HepG2 (cell line): Measurements from ENCODE around the gene FXYD1. TPM values are rescaled to one million over a fixed set of nuclear protein-coding genes. Genes with fewer than 3 reads are reported as not detected.

Experiments
- E2F5 ChIP-seq: sonication (generic); formaldehyde crosslinking; conservative IDR thresholded peaks from 2 replicates; pipeline ENCODE4 v1.4.0; 2020; ENCODE audit warnings: missing genetic modification reagents
- FOXO1 ChIP-seq: sonication (generic); formaldehyde crosslinking; IDR thresholded peaks from 2 replicates; pipeline ENCODE4 v1.4.0; 2020; ENCODE audit warnings: missing genetic modification reagents
- HOXA3 ChIP-seq: sonication (generic); formaldehyde crosslinking; IDR thresholded peaks from 2 replicates; pipeline ENCODE4 v1.5.0; 2020; ENCODE audit warnings: missing genetic modification reagents
- IKZF5 ChIP-seq: IDR thresholded peaks from 2 replicates; pipeline ENCODE4 v1.6.1; 2018; ENCODE audit warnings: missing genetic modification reagents, mild to moderate bottlenecking, missing compliant biosample characterization
- KAT2B ChIP-seq: fragments of 150-350 bp; IDR thresholded peaks from 2 replicates; pipeline ENCODE4 v1.6.1; 2014; ENCODE audit warnings: low read depth, low read length, borderline replicate concordance
- KDM1A ChIP-seq: IDR thresholded peaks from 2 replicates; pipeline ENCODE4 v1.6.1; 2016; ENCODE audit warnings: missing compliant biosample characterization
- KIAA2018 ChIP-seq: sonication (generic); formaldehyde crosslinking; IDR thresholded peaks from 2 replicates; pipeline ENCODE4 v1.5.0; 2020; ENCODE audit warnings: mild to moderate bottlenecking, missing genetic modification reagents, borderline replicate concordance
- KLF12 ChIP-seq: sonication (generic); formaldehyde crosslinking; IDR thresholded peaks from 2 replicates; pipeline ENCODE4 v1.4.0; 2020; ENCODE audit warnings: missing genetic modification reagents, borderline replicate concordance
- KLF15 ChIP-seq: sonication (generic); formaldehyde crosslinking; IDR thresholded peaks from 2 replicates; pipeline ENCODE4 v1.8.1; 2023; ENCODE audit warnings: borderline replicate concordance, mild to moderate bottlenecking, inconsistent platforms, missing genetic modification reagents, mixed read lengths
- NCOA1 ChIP-seq: sonication (generic); formaldehyde crosslinking; IDR thresholded peaks from 2 replicates; pipeline ENCODE4 v1.9.0; 2021; ENCODE audit warnings: missing genetic modification reagents
- PAWR ChIP-seq: sonication (generic); formaldehyde crosslinking; IDR thresholded peaks from 2 replicates; pipeline ENCODE4 v1.4.0; 2020; ENCODE audit warnings: missing genetic modification reagents, mild to moderate bottlenecking, borderline replicate concordance
- SALL1 ChIP-seq: sonication (generic); formaldehyde crosslinking; IDR thresholded peaks from 2 replicates; pipeline ENCODE4 v1.8.0; 2022; ENCODE audit warnings: mild to moderate bottlenecking, missing genetic modification reagents
- SRSF4 ChIP-seq: fragments of 200-400 bp; formaldehyde crosslinking; IDR thresholded peaks from one replicate; pipeline ENCODE4 v1.6.1; 2018; ENCODE audit warnings: mild to moderate bottlenecking, low read depth, low read length, moderate library complexity; ENCODE audit not compliant: poor library complexity, severe bottlenecking
- ZBTB39 ChIP-seq: sonication (generic); formaldehyde crosslinking; IDR thresholded peaks from 2 replicates; pipeline ENCODE4 v1.5.0; 2020; ENCODE audit warnings: missing genetic modification reagents
- polyA plus RNA-seq, 8 experiments: library from polyadenylated mRNA; depleted of rRNA in 3 of 8; stranded (reverse) in 7 of 8; unstranded in 1 of 8; fragments of >200 nt; fragmentation: Illumina TruSeq in 4 of 8; extraction: Trizol in 4 of 8; gene quantifications; 2 replicates each; pipeline versions ENCODE4 v1.2.1 to v1.2.3, GENCODE V29; 2011 to 2016; ENCODE audit warnings: low read depth in 4 of 8, missing spikeins in 1 of 8, mixed read lengths in 1 of 8; ENCODE audit not compliant: insufficient read depth in 1 of 8
- total RNA-seq, 5 experiments: library from RNA; depleted of rRNA; stranded (reverse); fragments of >200 nt; fragmentation: Illumina TruSeq; extraction: Trizol; gene quantifications; 2 replicates each; pipeline ENCODE4 v1.2.3, GENCODE V29; 2016; ENCODE audit warnings: low read depth in 1 of 5

FXYD1 gene
- total and polyA plus RNA-seq, 2 of the 13 experiments (the other 11 are each of a cell fraction or from before 2014, with no cell fraction given): 31.2 TPM; not detected in 1

GRCh38 chr19:35135389-35135909, 3.2 kb upstream of the FXYD1 start (continued):
- TF ChIP-seq KIAA2018 (CRISPR knock-in tag): no peak
- no peak for TF ChIP-seq ZBTB39 (CRISPR knock-in tag)
- TF ChIP-seq NCOA1 (CRISPR knock-in tag): no peak
- TF ChIP-seq KLF12 (CRISPR knock-in tag): no peak
- no peak for TF ChIP-seq E2F5 (CRISPR knock-in tag)
- no peak for TF ChIP-seq PAWR (CRISPR knock-in tag)
- no peak for TF ChIP-seq KLF15 (CRISPR knock-in tag)
- TF ChIP-seq HOXA3 (CRISPR knock-in tag): peak; percentile 55; the same call in 1 of the 2 replicates
- TF ChIP-seq KAT2B: no peak
- no peak for TF ChIP-seq FOXO1 (CRISPR knock-in tag)
- TF ChIP-seq KDM1A (CRISPR knock-in tag): no peak
- TF ChIP-seq IKZF5: peak; percentile 74; the same call in 1 of the 2 replicates
- TF ChIP-seq SRSF4: no peak
- TF ChIP-seq SALL1 (CRISPR knock-in tag): peak; percentile 90
